H1 (cell line): ENCODE results near the gene RTP2. TPM values are rescaled to one million over a fixed set of nuclear protein-coding genes. Genes with fewer than 3 reads are reported as not detected.

Experiments used
- CTCF ChIA-PET: fragments of 300-600 bp; sonication (Branson Sonifier 250); formaldehyde crosslinking; loops from one replicate; lab custom pipeline; 2021; ENCODE audit not compliant: partially characterized antibody; lab: Charles Lee
- POLR2A ChIA-PET: fragments of 300-600 bp; sonication (Branson Sonifier 250); formaldehyde crosslinking; loops from one replicate; lab custom pipeline; 2021; ENCODE audit warnings: inconsistent platforms; ENCODE audit not compliant: partially characterized antibody; lab: Charles Lee
- DNase-seq, 2 experiments: peaks; one replicate each; pipeline versions ENCODE4 v3.0.0 to v3.0.0-alpha.2; 2010 to 2022; ENCODE audit warnings: low spot score in 2 of 2, low read depth in 1 of 2, mixed read lengths in 1 of 2
- FAIRE-seq: peaks from 2 replicates; lab custom pipeline; 2011; peaks lifted over from hg19 to GRCh38; lab: Jason Lieb, UNC
- H2AFZ ChIP-seq: 2 replicates; pipeline ENCODE4 v1.8.1; 2012; ENCODE audit warnings: low read length, inconsistent platforms
- H2AK5ac ChIP-seq: 2 replicates; pipeline ENCODE4 v1.6.1; 2013; ENCODE audit warnings: low read depth, low read length
- H2BK120ac ChIP-seq: replicated peaks from 2 replicates; pipeline ENCODE3; 2013; ENCODE audit warnings: low read depth, low read length, inconsistent platforms
- H2BK12ac ChIP-seq: 2 replicates; pipeline ENCODE4 v1.6.1; 2013; ENCODE audit warnings: low read depth, low read length
- H2BK15ac ChIP-seq: 2 replicates; pipeline ENCODE4 v1.6.1; 2013; ENCODE audit warnings: low read length
- H2BK20ac ChIP-seq: 2 replicates; pipeline ENCODE4 v1.6.1; 2013; ENCODE audit warnings: low read length
- H2BK5ac ChIP-seq: 2 replicates; pipeline ENCODE4 v1.6.1; 2013; ENCODE audit warnings: low read depth, low read length
- H3K14ac ChIP-seq: 2 replicates; pipeline ENCODE4 v1.6.1; 2013; ENCODE audit warnings: inconsistent platforms; ENCODE audit not compliant: insufficient read length
- H3K18ac ChIP-seq: 2 replicates; pipeline ENCODE4 v1.6.1; 2013; ENCODE audit warnings: low read length; ENCODE audit errors: extremely low read depth
- H3K23ac ChIP-seq: 2 replicates; pipeline ENCODE4 v1.6.1; 2013; ENCODE audit warnings: inconsistent platforms; ENCODE audit not compliant: insufficient read length
- H3K23me2 ChIP-seq: 2 replicates; pipeline ENCODE4 v1.6.1; 2013; ENCODE audit warnings: low read depth, low read length
- H3K27ac ChIP-seq: 2 replicates; pipeline ENCODE4 v1.6.1; 2011; ENCODE audit warnings: low read depth, low read length, inconsistent platforms
- H3K27me3 ChIP-seq, 4 experiments: replicated peaks in 1 of 4; 1 replicate in 1 of 4; 2 replicates in 3 of 4; pipeline versions ENCODE4 v1.6.1 to v1.8.1; 2011 to 2013; ENCODE audit warnings: low read length in 3 of 4, mild to moderate bottlenecking in 3 of 4, inconsistent platforms in 2 of 4, mixed read lengths in 2 of 4, moderate library complexity in 1 of 4; ENCODE audit not compliant: control insufficient read depth in 3 of 4, insufficient read depth in 3 of 4; ENCODE audit errors: extremely low read depth in 1 of 4
- H3K36me3 ChIP-seq, 4 experiments: 2 replicates each; pipeline versions ENCODE4 v1.6.1 to v1.8.1; 2011 to 2013; ENCODE audit warnings: mild to moderate bottlenecking in 4 of 4, low read length in 3 of 4, moderate library complexity in 2 of 4, control low read depth in 1 of 4, inconsistent platforms in 1 of 4; ENCODE audit not compliant: insufficient read depth in 4 of 4, control insufficient read depth in 2 of 4
- H3K4ac ChIP-seq: replicated peaks from 2 replicates; pipeline ENCODE3; 2013; ENCODE audit warnings: low read length, low read depth, mixed read lengths, inconsistent platforms; ENCODE audit not compliant: insufficient read length
- H3K4me1 ChIP-seq, 4 experiments: replicated peaks in 1 of 4; 1 replicate in 1 of 4; 2 replicates in 3 of 4; pipeline versions ENCODE4 v1.6.1 to v1.8.1; 2011 to 2013; ENCODE audit warnings: low read length in 3 of 4, inconsistent platforms in 2 of 4, mixed read lengths in 1 of 4; ENCODE audit not compliant: insufficient read depth in 4 of 4, control insufficient read depth in 3 of 4
- H3K4me2 ChIP-seq, 2 experiments: 2 replicates each; pipeline versions ENCODE4 v1.6.1 to v1.8.1; 2011 to 2013; ENCODE audit warnings: low read depth in 2 of 2, low read length in 2 of 2, control low read depth in 1 of 2, inconsistent platforms in 1 of 2, mild to moderate bottlenecking in 1 of 2; ENCODE audit not compliant: insufficient read depth in 1 of 2
- H3K4me3 ChIP-seq, 4 experiments: fragments of 200-600, 300-600 bp in 1 of 4; sonication (generic), shearing (Covaris generic), sonication (Bioruptor Twin) in 1 of 4; 2 replicates each; pipeline versions ENCODE4 v1.5.1 to v1.8.1; 2011 to 2016; ENCODE audit warnings: low read length in 4 of 4, low read depth in 3 of 4, control low read depth in 2 of 4, inconsistent platforms in 2 of 4, mild to moderate bottlenecking in 2 of 4, mixed read lengths in 1 of 4, moderate library complexity in 1 of 4; ENCODE audit not compliant: insufficient read depth in 2 of 4; ENCODE audit errors: extremely low read depth in 1 of 4
- H3K56ac ChIP-seq: replicated peaks from 2 replicates; pipeline ENCODE3; 2013; ENCODE audit warnings: low read depth, mild to moderate bottlenecking, mixed read lengths, low read length, inconsistent platforms; ENCODE audit not compliant: insufficient read length
- H3K79me1 ChIP-seq: 2 replicates; pipeline ENCODE4 v1.6.1; 2013; ENCODE audit warnings: low read depth, low read length, control low read depth
- H3K79me2 ChIP-seq, 2 experiments: 2 replicates each; pipeline versions ENCODE4 v1.6.1 to v1.8.1; 2012 to 2013; ENCODE audit warnings: low read length in 2 of 2, mild to moderate bottlenecking in 2 of 2, inconsistent platforms in 1 of 2; ENCODE audit not compliant: insufficient read depth in 2 of 2, control insufficient read depth in 1 of 2
- H3K9ac ChIP-seq, 4 experiments: replicated peaks in 1 of 4; 1 replicate in 1 of 4; 2 replicates in 3 of 4; pipeline versions ENCODE4 v1.6.1 to v1.8.1; 2011 to 2013; ENCODE audit warnings: low read depth in 3 of 4, low read length in 3 of 4, control low read depth in 2 of 4, mild to moderate bottlenecking in 2 of 4, moderate library complexity in 2 of 4, inconsistent platforms in 1 of 4; ENCODE audit errors: extremely low read depth in 1 of 4
- H3K9me3 ChIP-seq, 2 experiments: 2 replicates each; pipeline versions ENCODE4 v1.6.1 to v1.8.1; 2012 to 2013; ENCODE audit warnings: mild to moderate bottlenecking in 2 of 2, moderate library complexity in 2 of 2, control low read depth in 1 of 2, inconsistent platforms in 1 of 2, low read depth in 1 of 2, low read length in 1 of 2, mixed read lengths in 1 of 2; ENCODE audit not compliant: insufficient read depth in 2 of 2
- H4K20me1 ChIP-seq, 2 experiments: replicated peaks in 1 of 2; 2 replicates each; pipeline versions ENCODE3 to v1.8.1; 2011 to 2013; ENCODE audit warnings: inconsistent platforms in 2 of 2, low read length in 2 of 2, mild to moderate bottlenecking in 1 of 2; ENCODE audit not compliant: insufficient read depth in 2 of 2, control insufficient read depth in 1 of 2
- H4K5ac ChIP-seq: 2 replicates; pipeline ENCODE4 v1.6.1; 2013; ENCODE audit warnings: low read length, low read depth, mixed read lengths, inconsistent platforms; ENCODE audit not compliant: insufficient read length
- H4K8ac ChIP-seq: 2 replicates; pipeline ENCODE4 v1.8.0; 2013; ENCODE audit warnings: mild to moderate bottlenecking, moderate library complexity, low read length, inconsistent platforms; ENCODE audit not compliant: insufficient read depth; ENCODE audit errors: extremely low read depth
- H4K91ac ChIP-seq: replicated peaks from 2 replicates; pipeline ENCODE3; 2013; ENCODE audit warnings: low read length, mixed read lengths, inconsistent platforms; ENCODE audit not compliant: insufficient read length
- ASH2L ChIP-seq: fragments of 200-600, 300-600 bp; sonication (generic); IDR thresholded peaks from one replicate; pipeline ENCODE4 v1.7.1; 2017; ENCODE audit warnings: low read length
- JUN ChIP-seq: IDR thresholded peaks from 2 replicates; pipeline ENCODE4 v1.6.1; 2011; ENCODE audit warnings: low read depth, mild to moderate bottlenecking, improper control_type of control experiment, low read length
- KDM4A ChIP-seq: IDR thresholded peaks from one replicate; pipeline ENCODE4 v1.7.1; 2012; ENCODE audit warnings: low read depth, mild to moderate bottlenecking, moderate library complexity, low read length, inconsistent platforms; ENCODE audit not compliant: severe bottlenecking
- RAD21 ChIP-seq, 2 experiments: IDR thresholded peaks in 1 of 2; conservative IDR thresholded peaks in 1 of 2; 2 replicates each; pipeline ENCODE4 v1.6.1; 2011; ENCODE audit warnings: low read depth in 2 of 2, low read length in 2 of 2, improper control_type of control experiment in 1 of 2, inconsistent platforms in 1 of 2, mild to moderate bottlenecking in 1 of 2, moderate library complexity in 1 of 2
- SAP30 ChIP-seq: fragments of 300-600 bp; sonication (generic); IDR thresholded peaks from 2 replicates; pipeline ENCODE4 v1.7.1; 2012; ENCODE audit warnings: low read length, moderate library complexity, mild to moderate bottlenecking, inconsistent platforms; ENCODE audit not compliant: insufficient read depth, insufficient replicate concordance
- WGBS, 2 experiments: shearing (Covaris generic) in 1 of 2; methylation state at CpG; one replicate each; pipeline versions ENCODE4 v1.1.6 to v1.1.7; 2013 to 2015; ENCODE audit warnings: low lambda C conversion rate in 2 of 2, mixed read lengths in 2 of 2, inconsistent platforms in 1 of 2, low coverage in 1 of 2, missing lambda C conversion rate in 1 of 2; ENCODE audit not compliant: insufficient replicate concordance in 2 of 2, insufficient coverage in 1 of 2, insufficient read length in 1 of 2; ENCODE audit errors: extremely low coverage in 1 of 2, missing lambda C conversion rate in 1 of 2; 5-methylcytosine and 5-hydroxymethylcytosine counted together
- polyA plus RNA-seq, 7 experiments: library from polyadenylated mRNA; depleted of rRNA in 3 of 7; stranded (reverse) in 5 of 7; unstranded in 2 of 7; fragments of >200 nt in 5 of 7; fragments of 200-250 nt in 2 of 7; gene quantifications; 1 replicate in 5 of 7; 2 replicates in 1 of 7; 4 replicates in 1 of 7; pipeline versions ENCODE4 v1.2.1 to v1.2.3, GENCODE V29; 2011 to 2013; ENCODE audit warnings: missing spikeins in 2 of 7, mixed read lengths in 2 of 7
- total RNA-seq: library from RNA; stranded (reverse); fragmentation: NEBNext Ultra II Directional; extraction: Animal tissue kit (Norgen Biotek cat#: 25700); gene quantifications from 2 replicates; pipeline ENCODE4 v1.2.1, GENCODE V29; 2021

The RTP2 gene
- total and polyA plus RNA-seq, 2 of the 8 experiments (the other 6 are each of a cell fraction or from before 2014, with no cell fraction given): not detected

DNA sequence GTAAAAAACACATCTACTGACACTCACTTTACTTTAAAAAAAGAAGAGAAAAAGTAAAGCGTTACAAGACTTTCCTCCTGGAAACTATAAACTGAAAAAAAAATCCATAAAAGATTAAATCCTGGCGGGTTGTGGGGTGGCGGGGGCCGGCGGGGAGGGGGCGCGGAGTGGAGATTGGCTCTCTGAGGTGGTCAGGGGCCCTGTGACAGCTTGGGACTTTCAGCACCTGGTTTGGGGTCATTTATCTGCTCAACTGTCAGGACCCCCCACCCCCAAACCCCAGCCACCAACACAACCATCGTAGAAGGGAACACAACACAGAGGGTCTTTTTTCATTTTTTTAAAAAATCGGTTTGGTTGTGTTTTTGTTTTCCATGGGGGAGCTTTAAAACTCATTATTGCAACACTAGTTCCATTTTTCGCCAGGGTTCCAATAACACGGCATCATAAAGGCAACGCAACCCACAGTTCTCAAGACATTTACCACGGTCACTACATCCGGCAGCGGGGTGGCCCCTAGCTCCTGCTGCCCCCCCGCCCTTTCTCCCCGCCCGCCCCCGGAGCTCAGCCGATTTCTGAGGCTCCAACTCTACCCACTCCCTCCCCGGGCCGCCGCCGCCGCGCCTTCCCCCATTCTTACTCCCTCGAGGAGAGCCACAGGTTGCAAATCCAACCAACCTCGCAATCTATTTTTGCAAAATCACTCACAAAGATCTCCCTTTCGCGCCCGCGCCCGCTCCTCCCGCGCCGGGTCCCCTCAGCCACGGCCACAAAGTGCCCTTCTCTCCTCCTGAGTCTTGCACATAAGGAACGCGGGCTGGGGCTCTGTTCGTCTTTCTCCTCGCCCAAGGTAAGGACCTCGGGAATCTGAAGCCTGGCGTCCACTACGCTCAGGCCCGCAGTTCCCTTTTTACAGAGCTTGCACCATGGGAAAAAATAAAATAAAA, 41.1 kb upstream of the RTP2 start:
- peak overlapping the region; percentile 77 for H2BK12ac ChIP-seq
- H4K8ac ChIP-seq: peak overlapping the region; percentile 53; the same call in 1 of the 2 replicates
- peaks cover under 1 to 20% (median 9%) of the 10 kb centered on the region in 4 experiments; a peak in 6 of 7 replicates for H3K4me1 ChIP-seq
- peak overlapping the region; percentile 5 for H3K56ac ChIP-seq
- DNase-seq: peak in 1 of 2 experiments; percentile 54
- no peak overlapping the region for H4K5ac ChIP-seq
- H3K27me3 ChIP-seq: peaks cover 0 to 10% (median 5%) of the 10 kb centered on the region in 4 experiments; a peak in 3 of 7 replicates
- no peak overlapping the region for H3K27ac ChIP-seq
- no peak overlapping the region for H2AFZ ChIP-seq
- H3K14ac ChIP-seq: no peak overlapping the region
- no peaks in the 10 kb centered on the region for H3K9me3 ChIP-seq
- no peak for FAIRE-seq
- peak overlapping the region; percentile 38; the same call in 1 of the 2 replicates for H3K18ac ChIP-seq
- CTCF ChIA-PET: interaction anchor here (0.5 to 1.9 kb wide), 18 partner anchors 9 to 1909 kb away, joined by 3 to 12 read pairs (median 3); no protein-coding TSS in a partner anchor
- no peak overlapping the region for H2BK20ac ChIP-seq
- H3K23me2 ChIP-seq: peaks cover 27% of the 10 kb centered on the region
- no peaks in the 10 kb centered on the region for H3K79me1 ChIP-seq
- peaks cover 0 to 12% of the 10 kb centered on the region in 2 experiments; a peak in 1 of 4 replicates for H3K79me2 ChIP-seq
- H3K4ac ChIP-seq: no peak overlapping the region
- H3K36me3 ChIP-seq: no peaks in the 10 kb centered on the region
- peak overlapping the region; percentile 79 to 91 (median 87) for H3K4me3 ChIP-seq
- 2% methylated on average over 26 of the region's 45 CpGs; no CpG with 5 or more reads in 1 of the 2 experiments for WGBS, 2 experiments
- no peak overlapping the region for H2BK15ac ChIP-seq
- TF ChIP-seq SAP30: no peak
- TF ChIP-seq RAD21 (IDR thresholded peaks at IDR 0.05 in 1 of 2, conservative IDR thresholded peaks at IDR 0.05 in 1 of 2; ENCODE audit: low read depth in 2 of 2, low read length in 2 of 2): no peak
- no peak for TF ChIP-seq JUN
- TF ChIP-seq ASH2L: peak; percentile 69
- TF ChIP-seq KDM4A: peak; percentile 35
- TF ChIP-seq, all 59 proteins: peak for 2
- H4K20me1 ChIP-seq: no peaks in the 10 kb centered on the region
- H4K91ac ChIP-seq: no peak overlapping the region
- H2BK5ac ChIP-seq: no peak overlapping the region
- H3K9ac ChIP-seq: peak overlapping the region; percentile 70 to 86 (median 74); a peak in 6 of 7 replicates
- H3K23ac ChIP-seq: no peak overlapping the region
- no peak overlapping the region for H2AK5ac ChIP-seq
- POLR2A ChIA-PET: interaction anchor here (2.9 kb wide), 1 partner anchor 410 kb away, joined by 19 read pairs; the partner anchor contains the start of gene LPP
- no peak overlapping the region for H2BK120ac ChIP-seq
- peak overlapping the region; percentile 86 to 90 for H3K4me2 ChIP-seq
